NCI-H146 treated with DMSO at 0.1 percent for 48 hours (cell line): ENCODE results near the gene PABPC5.

Experiments used
- DNase-seq: peaks from one replicate; lab custom pipeline; 2025; ENCODE audit not compliant: unreplicated experiment; lab: John Stamatoyannopoulos, UW

Gene PABPC5

DNA sequence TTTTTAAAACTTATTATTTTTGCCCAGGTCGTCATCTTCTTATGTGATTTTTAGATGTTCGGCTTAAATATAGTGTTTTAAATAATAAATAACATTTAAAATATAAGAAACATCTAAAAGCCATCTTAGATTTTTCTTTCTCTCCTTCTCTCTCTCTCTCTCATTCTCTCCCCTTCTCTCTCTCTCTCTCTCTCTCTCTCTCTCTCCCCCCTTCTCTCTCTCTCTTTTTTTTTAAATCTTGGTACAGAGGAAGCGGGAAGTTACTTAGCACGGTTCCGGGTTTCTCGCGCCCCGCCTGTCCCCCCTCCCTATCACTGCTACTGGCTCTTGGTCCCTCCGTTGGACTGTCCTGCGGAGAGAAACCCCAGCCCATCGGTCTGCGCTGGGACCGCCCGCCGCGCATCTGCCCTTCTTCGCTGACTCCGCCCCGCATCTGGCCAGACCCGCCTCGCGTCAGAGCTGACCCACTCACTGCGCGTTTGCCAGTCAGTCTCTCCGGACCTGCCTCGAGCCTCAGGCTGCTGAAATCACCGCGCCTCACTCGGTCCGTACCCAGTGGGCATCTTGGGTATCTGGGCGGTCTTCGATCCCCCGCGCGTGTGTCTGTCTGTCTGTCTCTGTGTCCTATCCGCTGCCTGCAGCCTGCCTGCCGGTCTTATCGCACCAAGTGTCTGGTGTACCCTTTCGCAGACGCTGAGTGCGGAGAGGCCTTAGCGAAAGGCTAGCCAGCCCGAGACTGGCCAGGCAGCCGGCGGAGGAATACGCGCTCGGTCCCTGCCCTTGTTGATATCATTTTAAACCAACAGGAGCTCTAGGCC is at the start of gene PABPC5:
Gene PABPC5, plus strand, starts transcription at position 489 of the 818 bp plus-strand sequence. CDS start 739 bp downstream, outside the sequence.
- DNase-seq = no peak

DNA sequence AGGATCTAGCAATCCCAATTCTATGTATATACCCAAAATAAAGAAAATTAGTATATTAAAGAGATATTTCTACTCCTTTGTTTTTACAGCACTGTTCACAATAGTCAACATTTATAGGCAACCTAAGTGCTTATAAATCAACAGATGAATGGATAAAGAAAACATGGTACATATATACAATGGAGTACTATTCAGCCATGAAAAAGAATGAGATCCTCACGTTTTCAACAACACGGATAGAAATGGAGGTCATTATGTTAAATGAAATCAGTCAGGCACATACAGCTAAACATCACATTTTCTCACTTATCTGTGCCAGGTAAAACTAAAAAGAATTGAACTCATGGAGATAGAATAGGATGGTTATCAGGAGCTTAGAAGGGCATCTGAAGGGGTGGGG is 45.6 kb upstream of the PABPC5 start:
- no peak for DNase-seq

DNA sequence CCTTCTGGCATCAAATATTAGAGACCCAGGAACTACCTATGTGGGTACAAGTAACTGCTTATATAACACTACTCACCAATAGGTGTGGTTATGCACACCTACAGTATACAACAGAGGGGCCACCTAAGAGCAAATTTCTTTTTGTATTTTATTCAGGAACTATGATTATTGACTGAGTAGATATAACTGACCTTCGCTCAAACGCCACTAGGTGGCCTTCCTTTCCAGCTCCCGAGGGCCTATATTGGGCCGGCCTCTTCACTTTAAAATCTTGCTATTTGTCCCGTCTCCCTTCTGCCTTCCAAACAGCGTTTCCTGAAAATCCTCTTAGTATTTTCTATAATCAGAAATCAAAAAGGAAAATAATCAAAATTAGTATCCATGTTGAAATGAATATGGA is 19.9 kb upstream of the PABPC5 start:
- DNase-seq = no peak

DNA sequence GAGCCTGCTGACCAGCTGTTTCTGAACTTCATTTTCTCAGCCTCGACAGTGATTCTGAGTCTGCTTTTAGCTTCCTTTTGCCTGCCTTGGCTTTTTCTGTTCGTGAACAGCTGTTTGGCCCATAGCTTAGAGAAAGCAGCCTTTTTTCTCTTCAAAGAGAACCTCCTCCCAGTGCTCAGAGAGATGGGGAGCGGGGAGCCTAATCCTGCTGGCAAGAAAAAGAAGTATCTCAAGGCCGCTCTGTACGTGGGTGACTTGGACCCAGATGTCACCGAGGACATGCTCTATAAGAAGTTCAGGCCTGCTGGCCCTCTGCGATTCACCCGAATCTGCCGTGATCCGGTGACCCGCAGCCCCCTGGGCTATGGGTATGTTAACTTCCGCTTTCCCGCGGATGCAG is 756 bp downstream of the PABPC5 start:
- DNase-seq = no peak
